H9 (cell line): ENCODE data around the gene BBC3. TPM values are rescaled to one million over a fixed set of nuclear protein-coding genes. Genes with fewer than 3 reads are reported as not detected.
A peak's percentile ranks its signal among the peaks of the same experiment; 100 is the strongest.

ENCODE experiments used
- DNase-seq: peaks from one replicate; pipeline ENCODE4 v3.0.0-alpha.2; 2017
- H2AFZ ChIP-seq: one replicate; pipeline ENCODE4 v1.6.1; 2013; ENCODE audit warnings: mild to moderate bottlenecking, low read length, control low read depth, moderate library complexity
- H2AK5ac ChIP-seq: 2 replicates; pipeline ENCODE4 v1.6.1; 2013; ENCODE audit warnings: low read length, control low read depth, mixed read lengths; ENCODE audit not compliant: insufficient read length
- H2BK120ac ChIP-seq: one replicate; pipeline ENCODE4 v1.6.1; 2013; ENCODE audit warnings: low read depth, mild to moderate bottlenecking, low read length, control low read depth, inconsistent platforms; ENCODE audit not compliant: poor library complexity, severe bottlenecking
- H2BK12ac ChIP-seq: 2 replicates; pipeline ENCODE4 v1.6.1; 2013; ENCODE audit warnings: low read length, control low read depth, mixed read lengths, low read depth; ENCODE audit not compliant: insufficient read length
- H2BK15ac ChIP-seq: 2 replicates; pipeline ENCODE4 v1.6.1; 2013; ENCODE audit warnings: low read depth, low read length, control low read depth
- H2BK20ac ChIP-seq: one replicate; pipeline ENCODE4 v1.6.1; 2013; ENCODE audit warnings: low read depth, mild to moderate bottlenecking, low read length, control low read depth, inconsistent platforms; ENCODE audit not compliant: poor library complexity, severe bottlenecking
- H2BK5ac ChIP-seq: 2 replicates; pipeline ENCODE4 v1.6.1; 2013; ENCODE audit warnings: low read length, control low read depth, mixed read lengths; ENCODE audit not compliant: insufficient read length
- H3K14ac ChIP-seq: 2 replicates; pipeline ENCODE4 v1.6.1; 2013; ENCODE audit warnings: low read length, control low read depth; ENCODE audit not compliant: insufficient read depth
- H3K18ac ChIP-seq: 2 replicates; pipeline ENCODE4 v1.6.1; 2013; ENCODE audit warnings: low read depth, mild to moderate bottlenecking, mixed read lengths, low read length, control low read depth; ENCODE audit not compliant: insufficient read length
- H3K23ac ChIP-seq: 2 replicates; pipeline ENCODE4 v1.6.1; 2013; ENCODE audit warnings: low read length, control low read depth, mixed read lengths, low read depth; ENCODE audit not compliant: insufficient read length
- H3K23me2 ChIP-seq: 2 replicates; pipeline ENCODE4 v1.6.1; 2013; ENCODE audit warnings: low read depth, mild to moderate bottlenecking, mixed read lengths, low read length, control low read depth; ENCODE audit not compliant: insufficient read length, poor library complexity, severe bottlenecking
- H3K27ac ChIP-seq: 2 replicates; pipeline ENCODE4 v1.5.1; 2013; ENCODE audit warnings: low read length, control low read depth, mixed read lengths, low read depth; ENCODE audit not compliant: insufficient read length
- H3K27me3 ChIP-seq: 2 replicates; pipeline ENCODE4 v1.6.1; 2013; ENCODE audit warnings: low read length, control low read depth, inconsistent platforms; ENCODE audit not compliant: insufficient read depth
- H3K4ac ChIP-seq: 2 replicates; pipeline ENCODE4 v1.6.1; 2013; ENCODE audit warnings: low read depth, mild to moderate bottlenecking, control low read depth, inconsistent platforms, low read length, moderate library complexity
- H3K4me1 ChIP-seq: 2 replicates; pipeline ENCODE4 v1.6.1; 2013; ENCODE audit warnings: low read length, control low read depth, inconsistent platforms; ENCODE audit not compliant: insufficient read depth
- H3K4me2 ChIP-seq: 2 replicates; pipeline ENCODE4 v1.6.1; 2013; ENCODE audit warnings: low read length, control low read depth, mixed read lengths; ENCODE audit not compliant: insufficient read length, insufficient read depth
- H3K56ac ChIP-seq: 2 replicates; pipeline ENCODE4 v1.6.1; 2013; ENCODE audit warnings: low read depth, mild to moderate bottlenecking, mixed read lengths, low read length, control low read depth; ENCODE audit not compliant: insufficient read length
- H3K79me1 ChIP-seq: 2 replicates; pipeline ENCODE4 v1.6.1; 2013; ENCODE audit warnings: low read depth, mild to moderate bottlenecking, moderate library complexity, low read length, control low read depth, inconsistent platforms; ENCODE audit not compliant: insufficient read depth, poor library complexity, severe bottlenecking
- H3K79me2 ChIP-seq: 2 replicates; pipeline ENCODE4 v1.6.1; 2013; ENCODE audit warnings: low read length, control low read depth, inconsistent platforms; ENCODE audit not compliant: insufficient read depth
- H3K9ac ChIP-seq: 2 replicates; pipeline ENCODE4 v1.6.1; 2013; ENCODE audit warnings: low read length, control low read depth, mixed read lengths; ENCODE audit not compliant: insufficient read length; ENCODE audit errors: extremely low read depth
- H3K9me3 ChIP-seq: one replicate; pipeline ENCODE4 v1.6.1; 2013; ENCODE audit warnings: low read depth, low read length, inconsistent platforms; ENCODE audit not compliant: control insufficient read depth
- H3T11ph ChIP-seq: one replicate; pipeline ENCODE4 v1.6.1; 2013; ENCODE audit warnings: mild to moderate bottlenecking, low read length, control low read depth, inconsistent platforms
- H4K20me1 ChIP-seq: one replicate; pipeline ENCODE4 v1.6.1; 2013; ENCODE audit not compliant: control insufficient read depth, insufficient read length, insufficient read depth
- H4K5ac ChIP-seq: 2 replicates; pipeline ENCODE4 v1.6.1; 2013; ENCODE audit warnings: low read depth, mild to moderate bottlenecking, mixed read lengths, low read length, control low read depth; ENCODE audit not compliant: insufficient read length
- H4K8ac ChIP-seq: replicated peaks from 2 replicates; pipeline ENCODE4 v1.6.1; 2013; ENCODE audit warnings: low read length, control low read depth, mixed read lengths, low read depth; ENCODE audit not compliant: insufficient read length
- H4K91ac ChIP-seq: 2 replicates; pipeline ENCODE4 v1.6.1; 2013; ENCODE audit warnings: low read depth, mild to moderate bottlenecking, moderate library complexity, mixed read lengths, low read length, control low read depth; ENCODE audit not compliant: insufficient read length
- H3K27ac Mint-ChIP-seq, 3 experiments: 2 replicates in 2 of 3; 3 replicates in 1 of 3; pipeline ENCODE4 v1.8.0; 2020 to 2021; ENCODE audit warnings: mixed read lengths in 3 of 3, mild to moderate bottlenecking in 1 of 3, moderate library complexity in 1 of 3
- H3K27me3 Mint-ChIP-seq: 2 replicates; pipeline ENCODE4 v1.8.0; 2021; ENCODE audit warnings: low read depth, mild to moderate bottlenecking, moderate library complexity, mixed read lengths
- H3K36me3 Mint-ChIP-seq, 3 experiments: 2 replicates in 2 of 3; 3 replicates in 1 of 3; pipeline ENCODE4 v1.8.0; 2020 to 2021; ENCODE audit warnings: low read depth in 3 of 3, mixed read lengths in 3 of 3; ENCODE audit not compliant: insufficient read depth in 1 of 3
- H3K4me1 Mint-ChIP-seq, 2 experiments: 2 replicates each; pipeline ENCODE4 v1.8.0; 2020; ENCODE audit warnings: mixed read lengths in 2 of 2
- H3K4me3 Mint-ChIP-seq, 2 experiments: 2 replicates in 1 of 2; 3 replicates in 1 of 2; pipeline ENCODE4 v1.8.0; 2020 to 2021; ENCODE audit warnings: mild to moderate bottlenecking in 2 of 2, mixed read lengths in 2 of 2, moderate library complexity in 1 of 2
- H3K9me3 Mint-ChIP-seq, 2 experiments: 2 replicates in 1 of 2; 3 replicates in 1 of 2; pipeline ENCODE4 v1.8.0; 2020; ENCODE audit warnings: mild to moderate bottlenecking in 2 of 2, mixed read lengths in 2 of 2, moderate library complexity in 1 of 2
- WGBS: extraction: QIAGEN DNeasy Blood & Tissue Kit; methylation state at CpG from one replicate; pipeline ENCODE4 v1.1.7; 2013; ENCODE audit warnings: missing lambda C conversion rate, low lambda C conversion rate, mixed read lengths; ENCODE audit not compliant: insufficient read length; ENCODE audit errors: extremely low coverage; 5-methylcytosine and 5-hydroxymethylcytosine counted together
- total RNA-seq: library from RNA; stranded (reverse); gene quantifications from 2 replicates; pipeline ENCODE4 v1.2.1, GENCODE V29; 2021
- TF ChIP-seq, protein P1 (sequence below): fragments of 200-600 bp; sonication (generic); conservative IDR thresholded peaks from 3 replicates; pipeline ENCODE4 v1.8.0; 2021; ENCODE audit warnings: antibody characterized with exemption, mild to moderate bottlenecking

The BBC3 gene
- total RNA-seq, 1 experiment from 2014 or later, result 23.2 TPM

DNA sequence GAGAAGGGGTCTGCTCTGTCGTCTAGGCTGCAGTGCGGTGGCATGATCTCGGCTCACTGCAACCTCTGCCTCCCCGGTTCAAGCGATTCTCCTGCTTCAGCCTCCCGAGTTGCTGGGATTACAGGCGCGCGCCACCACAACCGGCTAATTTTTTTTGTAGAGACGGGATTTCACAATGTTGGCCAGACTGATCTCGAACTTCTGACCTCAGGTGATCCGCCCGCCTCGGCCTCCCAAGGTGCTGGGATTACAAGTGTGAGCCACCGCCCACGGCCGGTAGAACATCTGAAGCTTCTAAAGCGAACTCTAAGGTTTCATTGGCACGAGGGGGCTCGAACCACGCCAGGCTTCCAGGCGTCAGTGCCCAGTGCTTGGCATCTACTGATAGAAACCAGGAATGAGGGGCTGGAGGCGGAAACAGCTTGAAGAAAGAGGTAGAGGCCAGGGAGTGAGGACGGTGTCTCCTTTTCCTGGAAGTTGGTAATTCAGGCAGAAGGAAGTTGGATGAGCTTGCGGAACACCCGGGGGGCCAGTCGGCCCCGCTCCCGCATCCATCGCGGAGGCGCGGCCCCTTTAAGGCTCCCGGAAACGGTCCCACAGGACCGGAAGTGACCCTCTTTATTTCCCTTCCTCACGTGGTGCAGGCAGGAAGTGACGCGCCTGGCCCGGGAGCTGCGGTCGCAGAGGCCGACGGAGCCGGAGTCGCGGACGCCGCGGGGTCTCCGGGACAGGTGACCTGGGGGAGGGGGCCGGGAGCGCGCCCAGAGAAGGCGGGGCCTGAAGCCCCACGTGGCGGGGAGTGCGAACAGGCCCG is 25.1 kb upstream of the BBC3 start, which contains the start of gene CCDC9:
TSS of gene CCDC9 (plus strand) at position 647 of the 814 bp plus-strand sequence. CDS start 1,876 bp downstream, outside the sequence.
- no peak within 1 kb of the TSS for H4K91ac ChIP-seq
- H3K23me2 ChIP-seq, result peaks cover 12% of the 10 kb centered on the region
- peak within 1 kb of the TSS; percentile 7; the same call in 1 of the 2 replicates for H3K14ac ChIP-seq
- H3K56ac ChIP-seq, result no peak within 1 kb of the TSS
- Mint-ChIP-seq H3K4me3 (peak within 1 kb of the TSS; percentile 86 to 89), H3K9me3 (no peaks in the 10 kb centered on the region), H3K27me3 (peaks cover 4% of the 10 kb centered on the region; the same call in 1 of the 2 replicates), H3K27ac (peak within 1 kb of the TSS; percentile 96 to 99 (median 99)), H3K36me3 (peaks cover 27 to 33% (median 33%) of the 10 kb centered on the region in 3 experiments; a peak in 6 of 7 replicates), H3K4me1 (peaks cover 12 to 21% of the 10 kb centered on the region in 2 experiments)
- H3K79me1 ChIP-seq, result no peaks in the 10 kb centered on the region
- peak within 1 kb of the TSS; percentile 3 for H2BK12ac ChIP-seq
- no peaks in the 10 kb centered on the region for H3K79me2 ChIP-seq
- no peak within 1 kb of the TSS for H2AK5ac ChIP-seq
- no peak within 1 kb of the TSS for H3T11ph ChIP-seq
- H2BK120ac ChIP-seq, result no peak within 1 kb of the TSS
- H4K20me1 ChIP-seq, result no peaks in the 10 kb centered on the region
- no peak within 1 kb of the TSS; the same call in 1 of the 2 replicates for H3K4ac ChIP-seq
- no peak within 1 kb of the TSS for H4K5ac ChIP-seq
- H2AFZ ChIP-seq, result peak within 1 kb of the TSS; percentile 4
- peak; percentile 99 for DNase-seq
- H3K4me2 ChIP-seq, result peak within 1 kb of the TSS; percentile 98
- no peaks in the 10 kb centered on the region for H3K9me3 ChIP-seq
- H2BK15ac ChIP-seq, result no peak within 1 kb of the TSS
- H2BK5ac ChIP-seq, result no peak within 1 kb of the TSS
- no peak within 1 kb of the TSS for H2BK20ac ChIP-seq
- TF ChIP-seq, protein P1, sequence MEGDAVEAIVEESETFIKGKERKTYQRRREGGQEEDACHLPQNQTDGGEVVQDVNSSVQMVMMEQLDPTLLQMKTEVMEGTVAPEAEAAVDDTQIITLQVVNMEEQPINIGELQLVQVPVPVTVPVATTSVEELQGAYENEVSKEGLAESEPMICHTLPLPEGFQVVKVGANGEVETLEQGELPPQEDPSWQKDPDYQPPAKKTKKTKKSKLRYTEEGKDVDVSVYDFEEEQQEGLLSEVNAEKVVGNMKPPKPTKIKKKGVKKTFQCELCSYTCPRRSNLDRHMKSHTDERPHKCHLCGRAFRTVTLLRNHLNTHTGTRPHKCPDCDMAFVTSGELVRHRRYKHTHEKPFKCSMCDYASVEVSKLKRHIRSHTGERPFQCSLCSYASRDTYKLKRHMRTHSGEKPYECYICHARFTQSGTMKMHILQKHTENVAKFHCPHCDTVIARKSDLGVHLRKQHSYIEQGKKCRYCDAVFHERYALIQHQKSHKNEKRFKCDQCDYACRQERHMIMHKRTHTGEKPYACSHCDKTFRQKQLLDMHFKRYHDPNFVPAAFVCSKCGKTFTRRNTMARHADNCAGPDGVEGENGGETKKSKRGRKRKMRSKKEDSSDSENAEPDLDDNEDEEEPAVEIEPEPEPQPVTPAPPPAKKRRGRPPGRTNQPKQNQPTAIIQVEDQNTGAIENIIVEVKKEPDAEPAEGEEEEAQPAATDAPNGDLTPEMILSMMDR, result no peak
- H3K27ac ChIP-seq, result no peak within 1 kb of the TSS
- no peak within 1 kb of the TSS for H3K23ac ChIP-seq
- WGBS, result no CpG with 5 or more reads among the region's 60 CpGs
- H4K8ac ChIP-seq, result no peak within 1 kb of the TSS
- H3K27me3 ChIP-seq, result no peaks in the 10 kb centered on the region
- H3K9ac ChIP-seq, result peak within 1 kb of the TSS; percentile 79
- H3K4me1 ChIP-seq, result no peaks in the 10 kb centered on the region
- H3K18ac ChIP-seq, result peak within 1 kb of the TSS; percentile 74
